ENCODE data around the gene IL1RL2.

The IL1RL2 gene

GRCh38 chr2:102149243-102149642 is 37.6 kb upstream of the IL1RL2 start:
- DNase-seq (ENCODE audit: low read depth in 1 of 2, low spot score in 1 of 2), result no peak
- Histone ChIP-seq H3K4me3 (replicated peaks; ENCODE audit: insufficient read depth, low read length) (no peak overlapping the region), H3K27me3 (ENCODE audit: insufficient read depth, poor library complexity, severe bottlenecking) (no peaks in the 10 kb centered on the region), H3K27ac (replicated peaks) (no peak overlapping the region)
- TF ChIP-seq SPI1 (IDR thresholded peaks at IDR 0.05; ENCODE audit: borderline replicate concordance, low read depth), result no peak
- TF ChIP-seq, protein P1, sequence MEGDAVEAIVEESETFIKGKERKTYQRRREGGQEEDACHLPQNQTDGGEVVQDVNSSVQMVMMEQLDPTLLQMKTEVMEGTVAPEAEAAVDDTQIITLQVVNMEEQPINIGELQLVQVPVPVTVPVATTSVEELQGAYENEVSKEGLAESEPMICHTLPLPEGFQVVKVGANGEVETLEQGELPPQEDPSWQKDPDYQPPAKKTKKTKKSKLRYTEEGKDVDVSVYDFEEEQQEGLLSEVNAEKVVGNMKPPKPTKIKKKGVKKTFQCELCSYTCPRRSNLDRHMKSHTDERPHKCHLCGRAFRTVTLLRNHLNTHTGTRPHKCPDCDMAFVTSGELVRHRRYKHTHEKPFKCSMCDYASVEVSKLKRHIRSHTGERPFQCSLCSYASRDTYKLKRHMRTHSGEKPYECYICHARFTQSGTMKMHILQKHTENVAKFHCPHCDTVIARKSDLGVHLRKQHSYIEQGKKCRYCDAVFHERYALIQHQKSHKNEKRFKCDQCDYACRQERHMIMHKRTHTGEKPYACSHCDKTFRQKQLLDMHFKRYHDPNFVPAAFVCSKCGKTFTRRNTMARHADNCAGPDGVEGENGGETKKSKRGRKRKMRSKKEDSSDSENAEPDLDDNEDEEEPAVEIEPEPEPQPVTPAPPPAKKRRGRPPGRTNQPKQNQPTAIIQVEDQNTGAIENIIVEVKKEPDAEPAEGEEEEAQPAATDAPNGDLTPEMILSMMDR (IDR thresholded peaks at IDR 0.05; ENCODE audit: insufficient read depth, low read length), result no peak
- TF ChIP-seq, protein P2, sequence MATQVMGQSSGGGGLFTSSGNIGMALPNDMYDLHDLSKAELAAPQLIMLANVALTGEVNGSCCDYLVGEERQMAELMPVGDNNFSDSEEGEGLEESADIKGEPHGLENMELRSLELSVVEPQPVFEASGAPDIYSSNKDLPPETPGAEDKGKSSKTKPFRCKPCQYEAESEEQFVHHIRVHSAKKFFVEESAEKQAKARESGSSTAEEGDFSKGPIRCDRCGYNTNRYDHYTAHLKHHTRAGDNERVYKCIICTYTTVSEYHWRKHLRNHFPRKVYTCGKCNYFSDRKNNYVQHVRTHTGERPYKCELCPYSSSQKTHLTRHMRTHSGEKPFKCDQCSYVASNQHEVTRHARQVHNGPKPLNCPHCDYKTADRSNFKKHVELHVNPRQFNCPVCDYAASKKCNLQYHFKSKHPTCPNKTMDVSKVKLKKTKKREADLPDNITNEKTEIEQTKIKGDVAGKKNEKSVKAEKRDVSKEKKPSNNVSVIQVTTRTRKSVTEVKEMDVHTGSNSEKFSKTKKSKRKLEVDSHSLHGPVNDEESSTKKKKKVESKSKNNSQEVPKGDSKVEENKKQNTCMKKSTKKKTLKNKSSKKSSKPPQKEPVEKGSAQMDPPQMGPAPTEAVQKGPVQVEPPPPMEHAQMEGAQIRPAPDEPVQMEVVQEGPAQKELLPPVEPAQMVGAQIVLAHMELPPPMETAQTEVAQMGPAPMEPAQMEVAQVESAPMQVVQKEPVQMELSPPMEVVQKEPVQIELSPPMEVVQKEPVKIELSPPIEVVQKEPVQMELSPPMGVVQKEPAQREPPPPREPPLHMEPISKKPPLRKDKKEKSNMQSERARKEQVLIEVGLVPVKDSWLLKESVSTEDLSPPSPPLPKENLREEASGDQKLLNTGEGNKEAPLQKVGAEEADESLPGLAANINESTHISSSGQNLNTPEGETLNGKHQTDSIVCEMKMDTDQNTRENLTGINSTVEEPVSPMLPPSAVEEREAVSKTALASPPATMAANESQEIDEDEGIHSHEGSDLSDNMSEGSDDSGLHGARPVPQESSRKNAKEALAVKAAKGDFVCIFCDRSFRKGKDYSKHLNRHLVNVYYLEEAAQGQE (IDR thresholded peaks at IDR 0.05; ENCODE audit: insufficient replicate concordance, low read depth), result no peak
- no peak for TF ChIP-seq GABPA (IDR thresholded peaks at IDR 0.05; ENCODE audit: low read depth)
- no peak for TF ChIP-seq POLR2AphosphoS5 (IDR thresholded peaks at IDR 0.05; ENCODE audit: low read depth)

DNA sequence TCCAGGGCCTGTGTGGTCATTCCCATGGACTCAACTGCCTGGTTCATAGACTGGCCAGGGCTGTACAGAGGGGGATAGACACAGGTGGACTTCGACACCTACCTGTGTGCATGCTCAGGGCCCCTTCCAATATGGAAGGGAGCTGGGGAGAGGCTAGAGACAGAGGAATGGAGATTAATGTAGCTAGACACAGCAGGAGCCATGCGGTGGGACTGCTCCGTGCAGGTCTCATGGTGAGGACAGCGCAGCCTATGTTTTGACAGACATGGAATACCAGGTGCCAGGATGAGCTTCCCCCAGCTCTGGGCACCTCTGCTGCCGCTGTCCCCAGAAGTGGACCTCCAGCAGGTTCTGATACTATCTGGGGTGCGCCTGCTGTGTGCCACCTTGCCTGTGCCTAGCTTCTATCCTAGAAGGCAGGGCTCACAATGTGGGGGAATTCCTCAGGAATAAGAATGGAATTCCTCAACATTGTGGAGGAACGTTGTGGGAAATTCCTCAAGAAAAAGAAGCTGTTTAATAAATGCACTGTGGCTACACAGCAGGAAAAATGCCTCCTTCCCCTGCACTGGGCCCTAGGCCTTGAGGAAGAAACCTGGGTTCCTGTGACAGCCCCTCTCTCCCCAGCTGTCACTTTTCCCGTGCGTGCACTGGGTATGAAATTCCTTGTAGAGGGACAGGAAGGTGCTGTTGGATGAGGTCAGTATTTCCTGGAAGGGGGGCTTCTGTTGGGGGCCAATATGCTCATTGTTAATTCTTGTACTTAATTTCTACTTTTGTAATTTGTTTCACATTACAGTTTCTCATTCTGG is 37.0 kb upstream of the IL1RL2 start:
- DNase-seq (ENCODE audit: low read depth in 1 of 2, low spot score in 1 of 2), result no peak
- H3K4me3 ChIP-seq (replicated peaks; ENCODE audit: insufficient read depth, low read length), result no peak overlapping the region
- H3K27ac ChIP-seq (replicated peaks), result no peak overlapping the region
- no peaks in the 10 kb centered on the region for H3K27me3 ChIP-seq (ENCODE audit: insufficient read depth, poor library complexity, severe bottlenecking)
- no peak for TF ChIP-seq POLR2AphosphoS5 (IDR thresholded peaks at IDR 0.05; ENCODE audit: low read depth)
- TF ChIP-seq SPI1 (IDR thresholded peaks at IDR 0.05; ENCODE audit: borderline replicate concordance, low read depth), result no peak
- no peak for TF ChIP-seq GABPA (IDR thresholded peaks at IDR 0.05; ENCODE audit: low read depth)
- TF ChIP-seq, protein P2 (IDR thresholded peaks at IDR 0.05; ENCODE audit: insufficient replicate concordance, low read depth), result no peak
- TF ChIP-seq, protein P1 (IDR thresholded peaks at IDR 0.05; ENCODE audit: insufficient read depth, low read length), result no peak

DNA sequence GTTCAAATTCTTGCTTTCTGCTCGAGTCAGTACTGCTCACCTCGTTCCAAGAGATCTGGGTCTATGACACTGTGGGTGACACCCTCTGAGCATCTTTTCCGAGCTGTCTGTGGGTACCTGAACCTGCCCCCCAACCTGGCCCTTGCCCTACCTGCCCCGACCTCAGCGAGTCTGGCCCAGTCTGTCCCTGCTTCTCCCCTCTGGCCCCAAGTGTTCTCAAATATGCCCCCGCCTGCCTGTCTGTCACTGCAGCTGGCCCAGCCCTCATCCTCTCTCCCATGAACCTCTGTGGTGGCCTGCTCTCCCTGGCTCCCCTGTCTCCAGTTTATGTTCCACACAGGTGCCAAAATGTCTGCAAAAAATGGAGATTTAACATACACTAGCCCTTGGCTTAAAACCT is 32.5 kb upstream of the IL1RL2 start:
- no peak for TF ChIP-seq GABPA (IDR thresholded peaks at IDR 0.05; ENCODE audit: low read depth)
- TF ChIP-seq, protein P1 (IDR thresholded peaks at IDR 0.05; ENCODE audit: insufficient read depth, low read length), result no peak
- TF ChIP-seq, protein P2 (IDR thresholded peaks at IDR 0.05; ENCODE audit: insufficient replicate concordance, low read depth), result no peak
- TF ChIP-seq POLR2AphosphoS5 (IDR thresholded peaks at IDR 0.05; ENCODE audit: low read depth), result no peak
- TF ChIP-seq SPI1 (IDR thresholded peaks at IDR 0.05; ENCODE audit: borderline replicate concordance, low read depth), result no peak
- no peak overlapping the region for H3K4me3 ChIP-seq (replicated peaks; ENCODE audit: insufficient read depth, low read length)
- no peak overlapping the region for H3K27ac ChIP-seq (replicated peaks)
- no peaks in the 10 kb centered on the region for H3K27me3 ChIP-seq (ENCODE audit: insufficient read depth, poor library complexity, severe bottlenecking)
- DNase-seq (ENCODE audit: low read depth in 1 of 2, low spot score in 1 of 2), result no peak

Data from HL-60 (cell line).